Lower leg skin (tissue), 3 donors: ENCODE data around the gene WIPF2.

Experiments
- POLR2A ChIP-seq, 2 donors: fragments of 450-650 bp; IDR thresholded peaks; one replicate each; pipeline ENCODE4 v1.6.1; 2016 to 2017; ENCODE audit warnings: antibody characterized with exemption in 2 of 2, mild to moderate bottlenecking in 1 of 2, moderate library complexity in 1 of 2
- TF ChIP-seq, protein P1 (sequence below), 3 donors: fragments of 450-650 bp; IDR thresholded peaks; one replicate each; pipeline ENCODE4 v1.5.1; 2016; ENCODE audit warnings: antibody characterized with exemption in 3 of 3, mild to moderate bottlenecking in 3 of 3, moderate library complexity in 2 of 3

DNA sequence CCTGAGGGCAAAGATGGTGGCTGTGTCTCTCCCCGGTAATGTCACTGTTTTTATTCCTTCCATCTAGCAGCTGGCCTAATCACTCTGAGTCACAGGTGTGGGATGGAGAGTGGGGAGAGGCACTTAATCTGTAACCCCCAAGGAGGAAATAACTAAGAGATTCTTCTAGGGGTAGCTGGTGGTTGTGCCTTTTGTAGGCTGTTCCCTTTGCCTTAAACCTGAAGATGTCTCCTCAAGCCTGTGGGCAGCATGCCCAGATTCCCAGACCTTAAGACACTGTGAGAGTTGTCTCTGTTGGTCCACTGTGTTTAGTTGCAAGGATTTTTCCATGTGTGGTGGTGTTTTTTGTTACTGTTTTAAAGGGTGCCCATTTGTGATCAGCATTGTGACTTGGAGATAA is 47.4 kb upstream of the WIPF2 start:
- TF ChIP-seq POLR2A (IDR thresholded peaks at IDR 0.05), result no peak
- TF ChIP-seq, protein P1, sequence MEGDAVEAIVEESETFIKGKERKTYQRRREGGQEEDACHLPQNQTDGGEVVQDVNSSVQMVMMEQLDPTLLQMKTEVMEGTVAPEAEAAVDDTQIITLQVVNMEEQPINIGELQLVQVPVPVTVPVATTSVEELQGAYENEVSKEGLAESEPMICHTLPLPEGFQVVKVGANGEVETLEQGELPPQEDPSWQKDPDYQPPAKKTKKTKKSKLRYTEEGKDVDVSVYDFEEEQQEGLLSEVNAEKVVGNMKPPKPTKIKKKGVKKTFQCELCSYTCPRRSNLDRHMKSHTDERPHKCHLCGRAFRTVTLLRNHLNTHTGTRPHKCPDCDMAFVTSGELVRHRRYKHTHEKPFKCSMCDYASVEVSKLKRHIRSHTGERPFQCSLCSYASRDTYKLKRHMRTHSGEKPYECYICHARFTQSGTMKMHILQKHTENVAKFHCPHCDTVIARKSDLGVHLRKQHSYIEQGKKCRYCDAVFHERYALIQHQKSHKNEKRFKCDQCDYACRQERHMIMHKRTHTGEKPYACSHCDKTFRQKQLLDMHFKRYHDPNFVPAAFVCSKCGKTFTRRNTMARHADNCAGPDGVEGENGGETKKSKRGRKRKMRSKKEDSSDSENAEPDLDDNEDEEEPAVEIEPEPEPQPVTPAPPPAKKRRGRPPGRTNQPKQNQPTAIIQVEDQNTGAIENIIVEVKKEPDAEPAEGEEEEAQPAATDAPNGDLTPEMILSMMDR (IDR thresholded peaks at IDR 0.05), result no peak
